Stimulated activated naive CD4-positive, alpha-beta T cell (primary cell): ENCODE data around the gene PRKCI.
A peak's percentile ranks its signal among the peaks of the same experiment; 100 is the strongest.
"Not testable (repeated sequence)": the region's sequence is repeated elsewhere in the genome, so short reads cannot be mapped to it uniquely, and the experiment has no call there.

Experiments used
- DNase-seq, 6 experiments: peaks; one replicate each; lab custom pipeline; 2025; lab: John Stamatoyannopoulos, UW

PRKCI gene

DNA sequence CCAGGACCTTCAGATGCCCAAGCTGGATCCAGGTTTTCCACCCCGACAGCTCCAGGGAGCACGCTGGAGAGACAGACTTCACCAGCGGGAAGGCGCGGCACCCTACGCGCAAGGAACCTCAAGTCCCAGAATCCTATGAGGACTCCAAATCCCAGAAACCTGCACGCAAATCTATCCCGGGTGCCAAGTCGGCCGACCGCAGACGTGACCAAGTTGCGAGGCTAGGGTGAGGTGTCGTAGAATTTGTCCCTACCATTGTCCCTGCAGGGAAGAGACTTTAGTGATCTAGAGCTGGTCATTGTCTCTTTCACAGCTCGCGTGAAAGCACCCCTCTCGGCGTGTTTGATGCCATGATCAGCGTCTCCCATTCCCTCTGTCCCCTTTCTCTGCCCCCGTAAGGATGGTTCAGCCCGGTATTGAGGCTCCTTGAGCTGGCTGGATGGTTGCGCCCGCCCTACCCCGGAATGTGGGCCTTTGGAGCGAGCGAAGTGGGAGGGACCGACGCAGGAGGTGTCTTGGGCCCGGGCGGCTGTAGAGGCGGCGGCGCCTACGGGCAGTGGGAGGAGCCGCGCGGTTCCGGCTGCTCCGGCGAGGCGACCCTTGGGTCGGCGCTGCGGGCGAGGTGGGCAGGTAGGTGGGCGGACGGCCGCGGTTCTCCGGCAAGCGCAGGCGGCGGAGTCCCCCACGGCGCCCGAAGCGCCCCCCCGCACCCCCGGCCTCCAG, at the start of gene PRKCI:
Gene PRKCI (plus strand): TSS at position 501 of the 723 bp plus-strand sequence. CDS start 246 bp downstream, outside the sequence.
- peak; percentile 72 to 87 (median 77) for DNase-seq

- peak; percentile 6 to 72 (median 48) for DNase-seq
Observed at GRCh38 chr3:170178651-170179050, 43.6 kb upstream of the PRKCI start.

- no peak for DNase-seq
Observed at GRCh38 chr3:170179432-170179831, 42.8 kb upstream of the PRKCI start.

DNA sequence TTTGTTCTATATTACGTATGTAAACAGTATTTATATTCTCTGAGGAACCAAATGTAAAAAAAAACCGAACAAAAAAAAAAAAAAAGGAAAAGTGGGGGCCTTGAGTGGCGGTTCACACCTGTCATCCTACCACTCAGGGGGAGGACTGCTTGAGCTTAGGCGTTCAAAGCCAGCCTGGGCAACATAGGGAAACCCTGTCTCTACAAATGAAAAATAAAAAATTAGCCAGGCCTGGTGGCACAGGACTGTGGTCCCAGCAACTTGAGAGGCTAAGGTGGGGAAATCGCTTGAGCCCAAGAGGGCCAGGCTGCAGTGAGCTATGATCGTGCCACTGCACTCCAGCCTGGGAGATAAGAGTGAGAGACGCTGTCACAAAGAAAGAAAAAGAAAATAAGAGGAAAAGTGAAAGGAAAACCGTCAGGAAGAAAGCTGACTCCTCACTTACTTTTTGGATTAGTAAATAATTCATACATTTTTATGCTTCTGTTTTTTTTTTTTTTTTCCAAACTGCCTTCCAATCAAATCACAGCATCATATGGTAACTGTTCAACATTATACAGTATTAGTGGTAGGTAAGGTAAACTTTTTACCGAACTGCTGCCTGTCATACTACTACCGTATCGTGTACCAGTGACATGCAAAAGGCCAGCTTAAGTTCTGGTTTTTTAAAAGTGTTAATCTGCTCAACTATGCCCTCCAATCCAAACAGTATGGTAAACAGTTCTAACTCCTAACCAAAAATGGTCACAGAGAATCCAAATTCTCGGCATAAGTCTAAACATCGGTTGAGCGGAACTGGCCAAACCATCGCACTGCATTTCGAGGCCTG, 41.9 kb upstream of the PRKCI start:
- peak in 3 of 6 experiments; percentile 1 to 64 (median 55) for DNase-seq

DNA sequence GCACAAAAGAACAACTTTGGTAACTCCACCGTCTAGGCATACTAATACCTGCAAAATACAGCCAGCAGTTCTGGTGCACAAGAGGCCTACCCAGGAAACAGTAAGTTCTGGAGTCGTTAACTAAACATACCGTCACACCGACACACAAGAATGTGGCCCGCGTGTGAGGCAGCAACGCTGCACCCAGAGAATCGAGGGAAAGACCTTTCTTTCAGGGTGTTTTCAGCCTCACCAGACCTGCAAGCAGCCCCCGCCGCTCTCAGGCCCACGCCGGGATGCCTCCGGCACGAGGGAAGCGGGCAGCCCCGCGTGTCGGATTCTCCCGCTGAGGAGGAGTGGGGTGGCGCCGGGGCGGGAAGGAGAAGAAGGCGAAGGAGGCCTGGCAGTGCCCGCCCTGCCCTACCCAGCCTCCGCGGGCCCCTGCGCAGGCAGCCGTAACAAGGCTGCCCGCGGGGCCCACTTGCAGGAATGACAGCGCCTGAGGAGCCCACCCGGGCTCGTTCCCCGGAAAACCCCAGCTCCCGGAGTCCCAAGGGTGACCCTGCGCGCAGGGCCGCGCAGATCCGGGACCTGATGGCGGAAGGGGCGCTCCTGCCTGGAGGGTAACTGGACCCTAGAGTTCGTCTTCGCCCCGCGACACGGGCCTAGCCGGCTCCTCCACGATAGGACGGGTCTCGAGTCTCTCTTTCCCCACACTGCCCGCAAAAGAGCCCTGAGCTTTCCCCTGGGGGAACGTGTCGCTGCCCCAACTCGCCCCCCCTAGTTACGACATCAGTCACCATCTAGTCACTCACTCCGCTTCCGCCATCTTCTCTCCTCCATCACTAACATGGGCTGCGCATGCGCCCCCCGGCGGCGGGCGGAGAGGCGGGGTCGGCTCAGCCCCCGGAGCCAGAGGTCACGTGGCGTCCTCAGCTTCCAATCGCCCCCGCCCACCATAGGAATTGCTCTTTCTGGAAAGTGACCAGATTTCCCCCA, 41.0 kb upstream of the PRKCI start, which contains the start of gene PHC3:
Gene PHC3 (minus strand): TSS at position 826 of the 978 bp plus-strand sequence. CDS start 18 bp downstream, at position 808.
- DNase-seq = peak; percentile 82 to 91 (median 88)

DNA sequence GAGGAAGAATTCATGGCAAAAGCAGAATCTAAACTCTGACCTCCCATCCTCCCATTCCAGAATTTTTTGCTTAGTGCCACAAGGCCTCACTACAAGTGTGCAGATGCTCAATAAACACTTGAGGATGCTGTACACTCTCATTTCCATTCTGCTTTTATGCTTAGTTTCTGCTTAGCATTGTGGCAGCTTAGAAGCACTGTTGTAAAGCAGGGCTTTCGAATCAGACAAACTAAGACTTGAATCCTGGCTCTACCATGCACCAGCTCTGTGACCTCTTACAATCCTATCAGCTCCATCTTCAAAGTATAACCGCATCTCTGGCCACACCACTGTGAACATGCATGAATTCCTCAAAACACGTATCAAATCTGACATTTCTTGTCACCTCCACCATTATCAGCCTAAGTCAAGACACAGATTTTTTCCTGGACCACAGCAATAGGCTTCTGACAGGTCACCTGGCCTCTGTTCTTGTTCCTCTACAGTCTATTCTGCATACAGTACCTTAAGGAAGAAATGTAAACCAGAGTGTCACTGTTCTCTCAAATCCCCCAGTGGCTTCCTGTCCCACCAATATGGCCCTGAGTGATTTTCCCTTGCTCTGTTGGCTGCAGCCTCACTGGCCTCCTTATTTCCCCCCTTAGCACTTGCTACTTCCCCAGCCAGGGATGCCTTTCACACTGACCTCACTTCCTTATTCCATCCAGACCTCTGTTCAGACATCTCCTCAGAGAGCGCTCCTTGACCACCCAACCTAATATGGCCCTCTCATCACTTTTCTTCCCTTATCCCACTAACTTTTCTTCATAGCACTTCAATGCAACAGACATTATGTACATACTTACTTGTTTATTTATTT, 32.6 kb upstream of the PRKCI start:
- no peak for DNase-seq

GRCh38 chr3:170195759-170196158, 26.5 kb upstream of the PRKCI start:
- DNase-seq = not testable (repeated sequence)

DNA sequence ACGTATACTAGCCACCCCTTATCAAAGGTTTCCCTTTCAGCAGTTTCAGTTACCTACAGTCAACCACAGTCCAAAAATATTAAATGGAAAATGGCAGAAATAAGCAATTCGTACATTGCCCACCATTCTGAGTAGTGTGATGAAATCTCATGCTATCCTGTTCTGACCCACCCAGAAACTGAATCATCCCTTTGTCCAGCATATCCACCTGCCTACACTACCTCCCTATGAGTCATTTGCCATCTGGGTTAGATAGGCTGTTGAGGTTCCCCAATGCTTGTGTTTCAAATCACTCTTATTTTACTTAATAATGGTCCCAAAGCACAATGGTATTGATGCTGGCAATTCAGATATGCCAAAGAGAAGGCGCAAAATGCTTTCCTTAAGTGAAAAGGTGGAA, 25.4 kb upstream of the PRKCI start:
- no peak for DNase-seq

DNA sequence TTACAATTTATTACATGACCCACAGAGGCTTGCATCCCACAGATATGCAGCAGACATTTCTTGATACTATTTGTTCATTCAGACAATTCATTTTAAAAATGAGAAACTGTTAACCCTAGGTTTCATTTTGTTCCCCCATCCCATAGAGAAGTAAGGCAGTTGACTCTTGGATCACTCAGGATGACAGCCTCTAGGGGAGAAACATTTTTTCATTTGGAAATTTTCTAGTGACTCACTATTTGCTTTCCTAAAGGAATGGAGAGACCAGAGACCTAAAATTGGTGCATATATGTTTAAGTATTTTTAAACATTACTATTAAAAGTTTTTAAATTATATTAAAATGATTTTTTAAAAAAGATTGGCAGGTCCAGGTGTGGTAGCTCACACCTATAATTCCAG, 21.2 kb upstream of the PRKCI start:
- no peak for DNase-seq

- no peak for DNase-seq
Observed at GRCh38 chr3:170201527-170201926, 20.7 kb upstream of the PRKCI start.

GRCh38 chr3:170203457-170203856, 18.8 kb upstream of the PRKCI start:
- no peak for DNase-seq

DNA sequence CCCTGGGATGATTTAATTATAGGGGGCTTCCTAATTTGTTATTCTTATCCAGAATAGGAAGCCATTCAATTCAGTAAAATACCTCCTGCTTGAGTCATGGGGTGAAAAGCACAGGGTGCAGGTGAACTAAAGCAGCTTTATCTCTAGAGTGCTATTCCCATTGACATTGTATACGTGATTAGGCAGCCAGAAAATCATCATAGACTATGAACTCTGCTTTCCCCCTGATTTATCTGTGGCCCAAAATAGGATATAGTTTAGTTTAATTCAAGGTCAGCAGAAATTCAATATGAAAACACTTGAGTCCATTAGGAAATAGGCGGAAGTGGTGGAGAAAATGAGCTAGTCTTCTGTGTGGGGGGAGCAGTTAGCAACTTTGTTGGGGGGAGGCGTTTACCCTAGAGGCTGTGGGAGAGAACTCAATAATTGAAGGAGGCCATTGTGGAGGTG, 18.2 kb upstream of the PRKCI start:
- no peak for DNase-seq

GRCh38 chr3:170204509-170204908, 17.7 kb upstream of the PRKCI start:
- no peak for DNase-seq

GRCh38 chr3:170205302-170205701, 16.9 kb upstream of the PRKCI start:
- no peak for DNase-seq

DNA sequence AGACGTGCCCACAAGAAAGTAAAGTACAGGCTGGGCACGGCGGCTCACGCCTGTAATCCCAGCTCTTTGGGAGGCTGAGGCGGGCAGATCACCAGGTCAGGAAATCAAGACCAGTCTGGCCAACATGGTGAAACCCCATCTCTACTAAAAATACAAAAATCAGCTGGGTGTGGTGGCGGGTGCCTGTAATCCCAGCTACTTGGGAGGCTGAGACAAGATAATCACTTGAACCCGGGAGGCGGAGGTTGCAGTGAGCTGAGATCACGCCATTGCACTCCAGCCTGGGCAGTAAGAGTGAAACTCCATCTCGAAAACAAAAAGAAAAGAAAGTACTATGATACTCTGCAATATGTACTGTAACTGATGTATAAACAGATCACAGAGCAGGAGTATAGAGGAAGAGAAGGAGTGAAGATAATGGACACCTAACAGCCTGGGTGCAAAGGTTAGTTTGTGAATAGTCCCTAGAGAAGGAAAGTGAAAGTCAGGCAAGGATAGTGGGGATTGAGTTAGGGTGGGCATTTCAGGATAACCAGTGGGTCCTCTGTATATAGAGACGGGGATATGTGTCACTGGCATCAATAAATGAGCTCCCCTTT, 16.0 kb upstream of the PRKCI start:
- not testable (repeated sequence) for DNase-seq

- no peak for DNase-seq
Observed at GRCh38 chr3:170207717-170208116, 14.5 kb upstream of the PRKCI start.

GRCh38 chr3:170211668-170212067, 10.6 kb upstream of the PRKCI start:
- no peak for DNase-seq

GRCh38 chr3:170219850-170220249, 2.4 kb upstream of the PRKCI start:
- DNase-seq = no peak

GRCh38 chr3:170220871-170221270, 1.4 kb upstream of the PRKCI start:
- no peak for DNase-seq
